ENCODE results near the gene CABLES1.
"Not testable (repeated sequence)": the region's sequence is repeated elsewhere in the genome, so short reads cannot be mapped to it uniquely, and the experiment has no call there.

CABLES1 gene

GRCh38 chr18:23134780-23135549 lies at the start of gene CABLES1:
Gene CABLES1 (plus strand): TSS chr18:23135485. CDS start chr18:23135763, 278 bp downstream.
- Mint-ChIP-seq H3K27ac (no peak within 1 kb of the TSS), H3K9me3 (no peaks in the 10 kb centered on the region), H3K4me1 (peaks cover 15% of the 10 kb centered on the region), H3K27me3 (peaks cover 17% of the 10 kb centered on the region), H3K4me3 (peak within 1 kb of the TSS; percentile 84), H3K36me3 (no peaks in the 10 kb centered on the region)
- ATAC-seq (ENCODE audit: low read depth): peak; percentile 3
- peak; percentile 28 to 57 for DNase-seq (ENCODE audit: low spot score in 2 of 2)

- peaks cover 2% of the 10 kb centered on the region for H3K36me3 Mint-ChIP-seq
- H3K4me3 Mint-ChIP-seq: no peak overlapping the region
- H3K4me1 Mint-ChIP-seq: peaks cover 4% of the 10 kb centered on the region
- H3K27ac Mint-ChIP-seq: no peak overlapping the region
- DNase-seq (ENCODE audit: low spot score in 2 of 2) (no peak), ATAC-seq (ENCODE audit: low read depth) (no peak)
- peaks cover 6% of the 10 kb centered on the region for H3K27me3 Mint-ChIP-seq
- H3K9me3 Mint-ChIP-seq: no peaks in the 10 kb centered on the region
These were observed 47.9 kb upstream of the CABLES1 start for GRCh38 chr18:23087352-23087751.

- Mint-ChIP-seq H3K4me1 (peaks cover 5% of the 10 kb centered on the region), H3K27me3 (peaks cover 6% of the 10 kb centered on the region), H3K27ac (no peak overlapping the region), H3K4me3 (no peak overlapping the region), H3K9me3 (no peaks in the 10 kb centered on the region), H3K36me3 (peaks cover 2% of the 10 kb centered on the region)
- no peak for ATAC-seq (ENCODE audit: low read depth)
- no peak for DNase-seq (ENCODE audit: low spot score in 2 of 2)
These were observed 47.0 kb upstream of the CABLES1 start for GRCh38 chr18:23088310-23088709.

GRCh38 chr18:23091017-23091993 lies 44.0 kb upstream of the CABLES1 start:
- ATAC-seq (ENCODE audit: low read depth): peak; percentile 73
- H3K4me3 Mint-ChIP-seq; H3K27me3 Mint-ChIP-seq; H3K27ac Mint-ChIP-seq; H3K4me1 Mint-ChIP-seq; H3K9me3 Mint-ChIP-seq; DNase-seq (ENCODE audit: low spot score in 2 of 2); H3K36me3 Mint-ChIP-seq: not testable (repeated sequence)

GRCh38 chr18:23092121-23092520 lies 43.2 kb upstream of the CABLES1 start:
- no peak overlapping the region for H3K4me3 Mint-ChIP-seq
- peaks cover 5% of the 10 kb centered on the region for H3K4me1 Mint-ChIP-seq
- ATAC-seq (ENCODE audit: low read depth) (no peak), DNase-seq (ENCODE audit: low spot score in 2 of 2) (no peak)
- no peak overlapping the region for H3K27ac Mint-ChIP-seq
- H3K36me3 Mint-ChIP-seq: no peaks in the 10 kb centered on the region
- H3K9me3 Mint-ChIP-seq: no peaks in the 10 kb centered on the region
- peaks cover 4% of the 10 kb centered on the region for H3K27me3 Mint-ChIP-seq

GRCh38 chr18:23093130-23093529 lies 42.2 kb upstream of the CABLES1 start:
- H3K36me3 Mint-ChIP-seq; ATAC-seq (ENCODE audit: low read depth): not testable (repeated sequence)

GRCh38 chr18:23093772-23094171 lies 41.5 kb upstream of the CABLES1 start:
- Mint-ChIP-seq H3K36me3 (no peaks in the 10 kb centered on the region), H3K4me1 (peaks cover 5% of the 10 kb centered on the region), H3K27ac (no peak overlapping the region), H3K4me3 (no peak overlapping the region), H3K27me3 (peaks cover 4% of the 10 kb centered on the region), H3K9me3 (no peaks in the 10 kb centered on the region)
- DNase-seq (ENCODE audit: low spot score in 2 of 2) (no peak), ATAC-seq (ENCODE audit: low read depth) (no peak)

More at GRCh38 chr18:23093130-23093529, 42.2 kb upstream of the CABLES1 start:
- not testable (repeated sequence) for DNase-seq (ENCODE audit: low spot score in 2 of 2); H3K4me1 Mint-ChIP-seq; H3K4me3 Mint-ChIP-seq; H3K9me3 Mint-ChIP-seq; H3K27ac Mint-ChIP-seq; H3K27me3 Mint-ChIP-seq

GRCh38 chr18:23094411-23095190 lies 40.7 kb upstream of the CABLES1 start:
- no peak overlapping the region for H3K27ac Mint-ChIP-seq
- no peaks in the 10 kb centered on the region for H3K36me3 Mint-ChIP-seq
- DNase-seq (ENCODE audit: low spot score in 2 of 2) (no peak), ATAC-seq (ENCODE audit: low read depth) (no peak)
- no peaks in the 10 kb centered on the region for H3K9me3 Mint-ChIP-seq
- peaks cover 7% of the 10 kb centered on the region for H3K27me3 Mint-ChIP-seq
- H3K4me1 Mint-ChIP-seq: peaks cover 5% of the 10 kb centered on the region
- no peak overlapping the region for H3K4me3 Mint-ChIP-seq

- H3K9me3 Mint-ChIP-seq: no peaks in the 10 kb centered on the region
- ATAC-seq (ENCODE audit: low read depth): no peak
- H3K36me3 Mint-ChIP-seq: no peaks in the 10 kb centered on the region
- H3K27me3 Mint-ChIP-seq: peaks cover 8% of the 10 kb centered on the region
- no peak for DNase-seq (ENCODE audit: low spot score in 2 of 2)
- H3K4me1 Mint-ChIP-seq: peaks cover 5% of the 10 kb centered on the region
- no peak overlapping the region for H3K27ac Mint-ChIP-seq
- no peak overlapping the region for H3K4me3 Mint-ChIP-seq
These were observed 39.8 kb upstream of the CABLES1 start for GRCh38 chr18:23095463-23095862.

- not testable (repeated sequence) for H3K36me3 Mint-ChIP-seq; H3K4me3 Mint-ChIP-seq; H3K9me3 Mint-ChIP-seq; H3K27ac Mint-ChIP-seq; H3K4me1 Mint-ChIP-seq; H3K27me3 Mint-ChIP-seq; DNase-seq (ENCODE audit: low spot score in 2 of 2); ATAC-seq (ENCODE audit: low read depth)
These were observed 38.3 kb upstream of the CABLES1 start for GRCh38 chr18:23097016-23097415.

- H3K27ac Mint-ChIP-seq: no peak overlapping the region
- no peak overlapping the region for H3K4me3 Mint-ChIP-seq
- ATAC-seq (ENCODE audit: low read depth) (no peak), DNase-seq (ENCODE audit: low spot score in 2 of 2) (no peak)
- H3K4me1 Mint-ChIP-seq: no peaks in the 10 kb centered on the region
- no peaks in the 10 kb centered on the region for H3K36me3 Mint-ChIP-seq
- peaks cover 8% of the 10 kb centered on the region for H3K27me3 Mint-ChIP-seq
- no peaks in the 10 kb centered on the region for H3K9me3 Mint-ChIP-seq
These were observed 35.7 kb upstream of the CABLES1 start for GRCh38 chr18:23099621-23100020.

- no peak for DNase-seq (ENCODE audit: low spot score in 2 of 2)
- Mint-ChIP-seq H3K27me3 (peaks cover 7% of the 10 kb centered on the region), H3K4me3 (no peak overlapping the region), H3K9me3 (no peaks in the 10 kb centered on the region), H3K27ac (no peak overlapping the region), H3K4me1 (no peaks in the 10 kb centered on the region), H3K36me3 (no peaks in the 10 kb centered on the region)
- ATAC-seq (ENCODE audit: low read depth): no peak
These were observed 33.3 kb upstream of the CABLES1 start for GRCh38 chr18:23101861-23102432.

GRCh38 chr18:23102493-23103261 lies 32.6 kb upstream of the CABLES1 start:
- H3K9me3 Mint-ChIP-seq: no peaks in the 10 kb centered on the region
- no peak for ATAC-seq (ENCODE audit: low read depth)

More at GRCh38 chr18:23102493-23103261, 32.6 kb upstream of the CABLES1 start:
- DNase-seq (ENCODE audit: low spot score in 2 of 2): no peak
- H3K27me3 Mint-ChIP-seq: peaks cover 7% of the 10 kb centered on the region
- H3K36me3 Mint-ChIP-seq: no peaks in the 10 kb centered on the region
- H3K4me3 Mint-ChIP-seq: no peak overlapping the region
- H3K4me1 Mint-ChIP-seq: no peaks in the 10 kb centered on the region
- H3K27ac Mint-ChIP-seq: no peak overlapping the region
